HL-60/S4 treated with retinoic acid at 250 ng/mL for 4 days and 3 days (cell line): Measurements from ENCODE around the gene FAF2.
"Not testable (repeated sequence)": the region's sequence is repeated elsewhere in the genome, so short reads cannot be mapped to it uniquely, and the experiment has no call there.

ENCODE experiments used
- in situ Hi-C: fragments of 300-500 bp; cut with MboI; formaldehyde crosslinking; loops from 2 replicates; pipeline ENCODE4 v1.7.0; 2022; ENCODE audit warnings: low sequenced_read_pairs

FAF2 gene

DNA sequence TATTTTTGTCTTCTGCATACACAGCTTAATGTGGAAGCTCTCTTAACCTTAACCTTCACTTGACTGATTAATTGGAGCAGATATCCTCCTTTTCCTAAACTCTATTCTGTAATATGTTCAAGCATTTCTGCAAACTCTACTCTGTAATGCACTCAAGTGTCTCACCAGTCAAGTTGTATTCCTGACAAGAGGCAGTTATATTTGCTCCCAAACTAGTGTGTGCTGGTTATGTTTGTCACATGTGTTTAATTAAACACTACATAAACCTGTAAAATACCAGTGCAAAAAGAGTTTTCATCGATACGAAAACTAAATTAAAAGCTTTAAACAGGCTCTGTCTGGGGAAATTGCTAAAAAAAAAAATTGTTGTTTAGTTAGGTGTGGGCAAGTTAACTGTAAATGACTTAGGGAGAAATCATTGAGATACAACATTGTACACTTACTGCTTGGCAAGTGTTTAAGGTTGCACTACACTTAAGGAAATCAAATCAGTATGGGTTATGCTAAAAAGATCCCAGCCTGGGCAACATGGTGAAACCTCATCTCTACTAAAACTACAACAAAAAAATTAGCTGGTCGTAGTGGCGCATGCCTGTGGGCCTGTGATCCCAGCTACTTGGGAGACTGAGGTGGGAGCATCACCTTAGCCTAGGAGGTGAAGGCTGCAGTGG, 6.7 kb downstream of the FAF2 start:
- in situ Hi-C loops, result no loop called here

- in situ Hi-C loops, result no loop called here
These were observed 10.8 kb downstream of the FAF2 start for GRCh38 chr5:176458904-176459561.

GRCh38 chr5:176461349-176461748, 13.2 kb downstream of the FAF2 start:
- in situ Hi-C loops, result no loop called here

DNA sequence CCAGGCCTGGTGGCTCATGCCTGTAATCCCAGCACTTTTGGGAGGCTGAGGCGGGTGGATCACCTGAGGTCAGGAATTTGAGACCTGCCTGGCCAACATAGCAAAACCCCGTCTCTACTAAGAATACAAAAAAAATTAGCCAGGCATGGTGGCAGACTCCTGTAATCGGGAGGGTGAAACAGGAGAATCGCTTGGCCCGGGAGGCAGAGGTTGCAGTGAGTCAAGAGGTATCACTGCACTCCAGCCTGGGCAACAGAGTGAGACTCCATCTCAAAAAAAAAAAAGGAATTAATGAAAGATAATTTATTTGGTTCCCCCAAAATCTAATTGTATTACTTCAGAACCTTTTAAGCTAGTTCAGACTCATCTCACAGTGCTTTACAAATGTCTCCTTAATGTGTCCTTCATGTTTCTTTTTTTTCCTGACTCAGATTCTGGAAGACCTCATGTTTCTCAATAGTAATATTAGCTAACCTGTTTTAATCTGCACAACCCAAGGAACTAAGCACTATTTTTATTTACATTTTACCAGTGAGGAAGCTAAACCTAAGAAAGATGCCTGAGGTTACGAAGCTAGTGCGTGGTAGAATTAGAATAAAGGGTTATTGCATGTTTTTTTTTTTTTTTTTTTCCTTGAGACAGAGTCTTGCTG, 15.1 kb downstream of the FAF2 start:
- in situ Hi-C loops, result no loop called here

- in situ Hi-C loops, result no loop called here
These were observed 18.2 kb downstream of the FAF2 start for GRCh38 chr5:176466245-176466871.

DNA sequence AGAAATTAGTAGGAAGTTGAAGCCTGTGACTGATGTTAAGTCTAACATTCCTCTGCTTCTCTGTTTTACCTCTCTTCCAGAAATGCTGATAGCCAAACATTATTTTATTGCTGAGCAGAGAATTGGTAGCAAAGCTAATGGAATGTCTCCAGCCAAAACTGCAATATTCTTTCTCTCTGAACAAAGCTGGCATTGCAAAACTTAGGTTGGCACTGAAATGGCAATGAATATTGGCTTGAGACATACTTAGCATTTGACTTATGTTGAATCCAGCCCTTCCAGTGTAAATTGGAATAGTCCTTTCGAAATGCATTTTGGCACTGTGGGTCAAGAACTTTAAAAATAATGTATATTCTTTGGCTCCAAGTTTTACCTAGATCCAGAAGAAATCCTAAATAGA, 21.1 kb downstream of the FAF2 start:
- in situ Hi-C loops, result no loop called here

DNA sequence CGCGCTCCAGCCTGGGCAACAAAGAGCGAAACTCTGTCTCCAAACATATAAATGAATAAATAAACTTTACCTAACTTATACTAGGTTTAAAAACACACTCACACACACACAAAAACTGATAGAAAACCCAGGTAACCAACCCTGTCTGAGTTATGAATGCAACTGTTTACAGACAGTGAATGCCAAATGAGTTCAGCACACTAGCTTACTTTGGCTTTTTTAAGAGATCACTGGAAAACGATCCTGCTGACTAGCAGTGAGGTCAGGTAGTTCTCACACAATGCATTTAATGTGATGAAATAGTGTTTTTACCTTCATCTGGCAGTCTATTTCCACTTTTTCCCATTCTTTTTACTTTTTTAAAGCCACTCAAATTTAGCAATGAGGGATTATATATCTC, 22.4 kb downstream of the FAF2 start:
- in situ Hi-C loops, result no loop called here

GRCh38 chr5:176471098-176471497, 22.9 kb downstream of the FAF2 start:
- in situ Hi-C loops, result no loop called here

GRCh38 chr5:176473335-176474006, 25.3 kb downstream of the FAF2 start:
- in situ Hi-C loops, result no loop called here

DNA sequence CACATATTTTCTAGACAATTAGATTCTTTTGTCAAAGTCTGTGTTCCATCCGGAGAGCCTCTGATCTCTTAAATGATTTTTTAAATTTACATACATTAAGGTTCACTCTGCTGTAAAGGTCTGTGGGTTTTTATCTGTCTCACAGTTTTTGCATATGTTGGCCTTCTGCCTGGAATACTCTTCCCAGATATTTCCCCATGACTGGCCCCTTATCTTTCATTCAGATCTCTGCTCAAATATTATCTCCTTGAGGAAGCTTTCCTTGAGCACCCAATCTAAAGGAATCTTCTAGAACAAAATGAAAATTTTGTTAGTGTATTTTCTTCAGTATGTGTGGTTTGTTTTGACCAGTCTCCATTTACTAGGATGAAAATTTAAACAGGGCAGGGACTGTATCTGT, 26.3 kb downstream of the FAF2 start:
- in situ Hi-C loops, result no loop called here

DNA sequence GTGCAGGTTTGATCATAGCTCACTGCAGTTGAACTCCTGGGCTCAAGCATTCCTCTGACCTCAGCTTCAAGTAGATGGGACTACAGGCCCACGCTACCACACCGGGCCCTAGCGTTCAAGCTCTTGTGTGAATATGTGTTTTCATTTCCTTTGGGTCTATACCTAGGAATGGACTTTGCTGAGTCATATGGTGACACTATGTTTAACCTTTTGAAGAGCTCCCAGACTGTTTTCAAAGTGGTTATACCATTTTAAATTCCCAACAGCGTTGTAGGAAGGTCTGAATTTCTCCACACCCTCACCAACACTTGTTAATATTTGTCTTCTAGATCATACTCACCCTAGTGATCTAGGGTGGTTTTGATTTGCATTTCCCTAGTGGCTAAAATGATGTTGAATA, 33.5 kb downstream of the FAF2 start:
- in situ Hi-C loops, result no loop called here

- in situ Hi-C loops, result no loop called here
These were observed 37.0 kb downstream of the FAF2 start for GRCh38 chr5:176485176-176485575.

GRCh38 chr5:176486189-176486757, 38.1 kb downstream of the FAF2 start:
- in situ Hi-C loops, result no loop called here

DNA sequence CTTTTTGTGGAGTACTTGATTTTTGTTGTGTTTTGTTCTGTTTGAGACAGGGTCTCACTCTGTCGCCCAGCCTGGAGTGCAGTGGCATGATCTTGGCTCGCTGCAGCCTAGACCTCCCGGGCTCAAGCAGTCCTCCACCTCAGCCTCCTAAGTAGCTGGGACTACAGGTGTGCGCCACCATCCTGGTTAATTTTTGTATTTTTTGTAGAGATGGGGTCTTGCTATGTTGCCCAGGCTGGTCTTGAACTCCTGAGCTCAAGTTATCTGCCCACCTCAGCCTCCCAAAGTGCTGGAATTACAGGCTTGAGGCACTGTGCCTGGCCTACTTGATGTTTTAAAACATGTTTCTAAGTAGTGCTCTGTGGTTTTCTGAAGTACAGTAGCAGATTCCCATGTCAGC, 39.0 kb downstream of the FAF2 start:
- in situ Hi-C loops, result not testable (repeated sequence)

GRCh38 chr5:176489077-176489476, 40.9 kb downstream of the FAF2 start:
- in situ Hi-C loops, result no loop called here

DNA sequence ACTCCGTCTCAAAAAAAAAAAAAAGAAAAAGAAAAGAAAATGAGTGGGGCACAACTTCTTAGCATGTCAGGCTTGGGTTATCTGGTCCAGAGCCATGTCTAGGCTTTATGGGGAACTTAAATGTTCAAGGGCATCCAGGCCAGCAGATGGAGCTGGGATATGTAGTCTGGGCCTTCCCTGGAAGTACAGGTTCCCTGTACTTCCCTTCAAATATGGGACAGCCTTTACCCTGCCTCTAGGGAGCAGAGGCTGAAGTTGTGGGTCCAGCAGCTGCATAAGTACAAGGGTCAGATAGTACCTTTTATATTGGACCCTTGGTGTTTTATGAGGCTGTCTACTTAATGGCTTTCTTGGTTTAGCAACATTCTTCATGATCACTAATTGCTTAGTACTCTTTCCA, 42.1 kb downstream of the FAF2 start:
- in situ Hi-C loops, result no loop called here

GRCh38 chr5:176491101-176491502, 42.9 kb downstream of the FAF2 start:
- in situ Hi-C loops, result no loop called here

- in situ Hi-C loops, result no loop called here
These were observed 43.7 kb downstream of the FAF2 start for GRCh38 chr5:176491901-176492300.

DNA sequence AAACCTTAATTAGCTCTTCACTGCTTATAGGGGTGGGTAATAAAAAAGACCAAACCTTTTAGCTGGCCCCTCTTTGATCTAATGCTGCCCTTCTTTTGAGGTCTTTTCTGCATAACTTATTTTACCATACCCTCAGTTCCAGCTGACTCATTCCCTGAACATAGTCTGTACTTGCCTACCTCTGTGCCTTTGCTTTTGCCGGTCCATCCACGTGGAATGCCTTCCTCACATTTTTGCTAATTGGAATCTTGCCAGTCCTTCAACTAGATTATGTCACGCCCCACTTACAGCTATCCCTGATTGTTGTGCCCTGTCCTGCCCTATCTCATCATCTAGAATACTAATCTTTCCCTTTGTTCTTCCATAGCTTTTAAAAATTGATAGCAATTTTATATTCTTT, 44.2 kb downstream of the FAF2 start:
- in situ Hi-C loops, result no loop called here

- in situ Hi-C loops, result no loop called here
These were observed 49.7 kb downstream of the FAF2 start for GRCh38 chr5:176497852-176498251.

GRCh38 chr5:176499273-176499672, 51.1 kb downstream of the FAF2 start:
- in situ Hi-C loops, result no loop called here
